HG02763 (cell line): Measurements from ENCODE around the gene FGG.

Experiments used
- ATAC-seq: cut with Tn5 transposase; IDR thresholded peaks from one replicate; pipeline ENCODE4 v1.9.1; 2021; ENCODE audit warnings: mild to moderate bottlenecking, moderate library complexity; ENCODE audit not compliant: unreplicated experiment

Gene FGG

GRCh38 chr4:154559494-154560418 lies 52.7 kb downstream of the FGG start:
- ATAC-seq: peak; percentile 87

GRCh38 chr4:154559141-154559493 lies 53.3 kb downstream of the FGG start:
- ATAC-seq: peak; percentile 19
